Lower lobe of right lung (tissue), 2 donors: Measurements from ENCODE around the gene KANSL3. TPM values are rescaled to one million over a fixed set of nuclear protein-coding genes. Genes with fewer than 3 reads are reported as not detected.
"Not testable (repeated sequence)": the region's sequence is repeated elsewhere in the genome, so short reads cannot be mapped to it uniquely, and the experiment has no call there.

Experiments used
- ATAC-seq, 2 donors: fragments of 200-7000 bp; cut with Tn5 transposase; one replicate each; pipeline ENCODE4 v1.9.1; 2020 to 2022; ENCODE audit warnings: mild to moderate bottlenecking in 2 of 2, moderate library complexity in 2 of 2
- DNase-seq: peaks from one replicate; pipeline ENCODE4 v3.0.0-alpha.2; 2020
- H3K27ac ChIP-seq: fragments of 200-600 bp; one replicate; pipeline ENCODE4 v1.8.0; 2022
- H3K27me3 ChIP-seq: fragments of 200-600 bp; one replicate; pipeline ENCODE4 v1.8.0; 2022; ENCODE audit warnings: low read depth
- H3K36me3 ChIP-seq: fragments of 200-600 bp; one replicate; pipeline ENCODE4 v1.8.0; 2022; ENCODE audit warnings: mild to moderate bottlenecking
- H3K4me1 ChIP-seq: fragments of 200-600 bp; one replicate; pipeline ENCODE4 v1.8.0; 2022
- H3K4me3 ChIP-seq: fragments of 200-600 bp; one replicate; pipeline ENCODE4 v1.8.0; 2022; ENCODE audit warnings: mild to moderate bottlenecking
- H3K9me3 ChIP-seq: fragments of 200-600 bp; one replicate; pipeline ENCODE4 v1.8.0; 2022
- CTCF ChIP-seq: fragments of 200-600 bp; IDR thresholded peaks from one replicate; pipeline ENCODE4 v1.8.0; 2022; ENCODE audit warnings: antibody characterized with exemption, mild to moderate bottlenecking
- intact Hi-C: fragments of 100-400 bp; cut with DNase I; formaldehyde crosslinking; loops from one replicate; pipeline ENCODE4 v1.11.0; 2022
- total RNA-seq: library from RNA; stranded (reverse); fragmentation: NEBNext Ultra II Directional; extraction: Animal tissue kit (Norgen Biotek cat#: 25700); gene quantifications from one replicate; pipeline ENCODE4 v1.2.1, GENCODE V29; 2021
- donor health status: DM: no; HTN: yes; CAD: no; lungs with severe emphysema.

Gene KANSL3
- total RNA-seq, 1 donor from 2014 or later = 45.0 TPM

- ATAC-seq = no peak
- no peaks in the 10 kb centered on the region for H3K36me3 ChIP-seq
- H3K27me3 ChIP-seq = no peaks in the 10 kb centered on the region
- H3K4me1 ChIP-seq = no peaks in the 10 kb centered on the region
- no peak overlapping the region for H3K4me3 ChIP-seq
- no peak for DNase-seq
- no peak overlapping the region for H3K27ac ChIP-seq
- no peaks in the 10 kb centered on the region for H3K9me3 ChIP-seq
- intact Hi-C loops = no loop called here
- no peak for TF ChIP-seq CTCF
Measured at GRCh38 chr2:96565111-96565510, 73.0 kb downstream of the KANSL3 start.

DNA sequence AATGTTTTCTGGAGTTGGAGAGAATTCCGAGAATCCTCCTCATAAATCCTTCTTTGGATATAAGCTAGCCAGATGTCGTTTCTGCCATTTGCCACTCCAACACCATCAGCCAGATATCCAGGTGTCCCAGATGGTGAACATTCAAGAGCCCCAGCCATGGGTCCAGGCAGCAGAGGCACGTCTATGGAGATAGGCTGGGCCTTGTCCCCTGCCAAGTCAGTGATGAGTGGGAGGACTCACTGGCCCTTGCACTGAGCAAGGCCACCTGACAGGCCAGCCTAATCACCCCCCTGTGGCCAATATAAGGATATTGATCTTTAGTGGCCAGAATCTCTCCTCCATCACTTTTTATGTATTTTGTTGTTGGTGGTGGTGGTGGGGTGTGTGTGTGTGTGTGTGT lies 73.5 kb downstream of the KANSL3 start:
- Histone ChIP-seq H3K4me1 (no peaks in the 10 kb centered on the region), H3K27me3 (no peaks in the 10 kb centered on the region), H3K4me3 (no peak overlapping the region), H3K9me3 (no peaks in the 10 kb centered on the region), H3K27ac (no peak overlapping the region), H3K36me3 (no peaks in the 10 kb centered on the region)
- no peak for TF ChIP-seq CTCF
- ATAC-seq (no peak), DNase-seq (no peak)
- intact Hi-C loops = no loop called here

- no peak for TF ChIP-seq CTCF
- Histone ChIP-seq H3K4me1 (no peaks in the 10 kb centered on the region), H3K36me3 (no peaks in the 10 kb centered on the region), H3K27me3 (no peaks in the 10 kb centered on the region), H3K4me3 (no peak overlapping the region), H3K9me3 (no peaks in the 10 kb centered on the region), H3K27ac (no peak overlapping the region)
- ATAC-seq = no peak
- no peak for DNase-seq
- intact Hi-C loops = no loop called here
Measured at GRCh38 chr2:96564026-96564425, 74.1 kb downstream of the KANSL3 start.

GRCh38 chr2:96558485-96558884 lies 79.6 kb downstream of the KANSL3 start:
- no peak overlapping the region for H3K27ac ChIP-seq
- no peaks in the 10 kb centered on the region for H3K9me3 ChIP-seq
- TF ChIP-seq CTCF = no peak
- no peak overlapping the region for H3K4me3 ChIP-seq
- H3K36me3 ChIP-seq = no peaks in the 10 kb centered on the region
- ATAC-seq (no peak), DNase-seq (no peak)
- no peaks in the 10 kb centered on the region for H3K27me3 ChIP-seq
- intact Hi-C loops = no loop called here
- H3K4me1 ChIP-seq = peaks cover 9% of the 10 kb centered on the region

DNA sequence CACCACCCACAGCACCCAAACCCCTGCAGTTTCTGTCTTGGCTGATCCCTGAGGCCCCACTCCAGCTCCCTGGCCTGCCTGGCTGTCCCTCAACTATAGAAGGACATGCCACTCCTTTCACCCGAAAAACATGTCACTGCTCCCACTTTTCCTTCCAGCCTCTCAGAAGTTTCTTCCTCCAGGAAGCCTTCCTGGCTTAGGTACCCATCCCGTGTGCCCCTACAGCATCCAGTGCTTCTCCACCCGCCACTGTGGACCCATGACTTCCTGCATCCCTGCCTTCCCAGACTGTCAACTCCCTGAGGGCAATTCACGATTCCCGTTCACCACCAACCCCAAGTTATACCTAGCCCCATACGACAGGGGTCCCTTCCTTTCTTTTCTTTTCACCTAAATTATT lies 80.1 kb downstream of the KANSL3 start:
- no peak overlapping the region for H3K4me3 ChIP-seq
- peaks cover 9% of the 10 kb centered on the region for H3K4me1 ChIP-seq
- DNase-seq (no peak), ATAC-seq (no peak)
- TF ChIP-seq CTCF = no peak
- intact Hi-C loops = no loop called here
- no peaks in the 10 kb centered on the region for H3K9me3 ChIP-seq
- H3K27me3 ChIP-seq = no peaks in the 10 kb centered on the region
- no peaks in the 10 kb centered on the region for H3K36me3 ChIP-seq
- no peak overlapping the region for H3K27ac ChIP-seq

DNA sequence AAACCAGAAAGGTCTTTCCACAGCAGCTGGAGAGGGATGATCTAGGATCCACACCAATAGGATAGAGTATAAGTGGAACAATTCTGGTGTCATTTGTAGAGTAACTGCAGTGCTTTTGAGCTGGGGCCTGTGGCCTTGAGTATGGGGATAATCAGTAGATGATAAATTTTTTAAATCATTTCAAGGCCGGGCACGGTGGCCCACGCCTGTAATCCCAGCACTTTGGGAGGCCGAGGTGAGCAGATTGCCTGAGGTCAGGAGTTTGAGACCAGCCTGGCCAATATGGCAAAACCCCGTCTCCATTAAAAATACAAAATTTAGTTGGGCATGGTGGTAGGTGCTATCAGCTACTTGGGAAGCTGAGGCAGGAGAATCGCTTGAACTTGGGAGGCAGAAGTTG lies 80.7 kb downstream of the KANSL3 start:
- H3K27ac ChIP-seq, intact Hi-C loops, H3K4me3 ChIP-seq, H3K27me3 ChIP-seq, H3K36me3 ChIP-seq, H3K9me3 ChIP-seq, DNase-seq, ATAC-seq, H3K4me1 ChIP-seq: not testable (repeated sequence)
